ENCODE data around the gene TOMM6.

The TOMM6 gene

GRCh38 chr6:41824571-41825569, 37.4 kb downstream of the TOMM6 start:
- Histone ChIP-seq H3K27ac (no peak overlapping the region), H3K36me3 (peaks cover 51% of the 10 kb centered on the region), H3K4me3 (ENCODE audit: low read depth, low read length) (no peak overlapping the region), H3K9me3 (ENCODE audit: severe bottlenecking) (no peaks in the 10 kb centered on the region), H3K27me3 (ENCODE audit: insufficient read depth, low read depth, severe bottlenecking) (no peaks in the 10 kb centered on the region)
- no peak for TF ChIP-seq CTCF (IDR thresholded peaks at IDR 0.05; ENCODE audit: low read depth, low read length)
- DNase-seq: no peak

- H3K27ac ChIP-seq: no peak overlapping the region
- H3K27me3 ChIP-seq (ENCODE audit: insufficient read depth, low read depth, severe bottlenecking): no peaks in the 10 kb centered on the region
- no peak for DNase-seq
- H3K9me3 ChIP-seq (ENCODE audit: severe bottlenecking): no peaks in the 10 kb centered on the region
- H3K36me3 ChIP-seq: peaks cover 54% of the 10 kb centered on the region
- no peak for TF ChIP-seq CTCF (IDR thresholded peaks at IDR 0.05; ENCODE audit: low read depth, low read length)
- H3K4me3 ChIP-seq (ENCODE audit: low read depth, low read length): no peak overlapping the region
These were observed 39.0 kb downstream of the TOMM6 start for GRCh38 chr6:41826343-41827022.

- TF ChIP-seq CTCF (IDR thresholded peaks at IDR 0.05; ENCODE audit: low read depth, low read length): no peak
- Histone ChIP-seq H3K9me3 (ENCODE audit: severe bottlenecking) (no peaks in the 10 kb centered on the region), H3K27me3 (ENCODE audit: insufficient read depth, low read depth, severe bottlenecking) (no peaks in the 10 kb centered on the region), H3K4me3 (ENCODE audit: low read depth, low read length) (no peak overlapping the region), H3K27ac (no peak overlapping the region), H3K36me3 (peaks cover 53% of the 10 kb centered on the region)
- no peak for DNase-seq
These were observed 44.8 kb downstream of the TOMM6 start for GRCh38 chr6:41832263-41832662.

- no peak for DNase-seq
- H3K27me3 ChIP-seq (ENCODE audit: insufficient read depth, low read depth, severe bottlenecking): no peaks in the 10 kb centered on the region
- peaks cover 63% of the 10 kb centered on the region for H3K36me3 ChIP-seq
- no peaks in the 10 kb centered on the region for H3K9me3 ChIP-seq (ENCODE audit: severe bottlenecking)
- no peak for TF ChIP-seq CTCF (IDR thresholded peaks at IDR 0.05; ENCODE audit: low read depth, low read length)
- no peak overlapping the region for H3K4me3 ChIP-seq (ENCODE audit: low read depth, low read length)
- no peak overlapping the region for H3K27ac ChIP-seq
These were observed 48.6 kb downstream of the TOMM6 start for GRCh38 chr6:41836022-41836659.

GRCh38 chr6:41836660-41837052, 49.2 kb downstream of the TOMM6 start:
- peaks cover 66% of the 10 kb centered on the region for H3K36me3 ChIP-seq
- no peak for DNase-seq
- TF ChIP-seq CTCF (IDR thresholded peaks at IDR 0.05; ENCODE audit: low read depth, low read length): no peak
- H3K27ac ChIP-seq: no peak overlapping the region
- H3K27me3 ChIP-seq (ENCODE audit: insufficient read depth, low read depth, severe bottlenecking): no peaks in the 10 kb centered on the region
- no peak overlapping the region for H3K4me3 ChIP-seq (ENCODE audit: low read depth, low read length)
- no peaks in the 10 kb centered on the region for H3K9me3 ChIP-seq (ENCODE audit: severe bottlenecking)

Data from WERI-Rb-1 (cell line).